Central memory CD8-positive, alpha-beta T cell (primary cell): Measurements from ENCODE around the gene ERI3.
A peak's percentile ranks its signal among the peaks of the same experiment; 100 is the strongest.

Experiments used
- ATAC-seq: fragments of 150-1000 bp; cut with Tn5 transposase; replicated peaks from 2 replicates; pipeline ENCODE4 v1.10.0; 2022; ENCODE audit warnings: mild to moderate bottlenecking, moderate FRiP score, moderate number of reproducible peaks; ENCODE audit not compliant: poor library complexity, severe bottlenecking; ENCODE audit errors: extremely low read depth
- DNase-seq, 2 donors: peaks; one replicate each; pipeline ENCODE4 v3.0.0; 2021; ENCODE audit warnings: low spot score in 2 of 2
- H3K27ac Mint-ChIP-seq: one replicate; pipeline ENCODE4 v1.8.0; 2022; ENCODE audit warnings: low read depth, mild to moderate bottlenecking, moderate library complexity, mixed read lengths
- H3K27me3 Mint-ChIP-seq: one replicate; pipeline ENCODE4 v1.8.0; 2022; ENCODE audit warnings: mixed read lengths
- H3K36me3 Mint-ChIP-seq: one replicate; pipeline ENCODE4 v1.8.0; 2022; ENCODE audit warnings: mild to moderate bottlenecking, moderate library complexity, mixed read lengths; ENCODE audit not compliant: insufficient read depth
- H3K4me1 Mint-ChIP-seq: one replicate; pipeline ENCODE4 v1.8.0; 2022; ENCODE audit warnings: mixed read lengths
- H3K4me3 Mint-ChIP-seq: one replicate; pipeline ENCODE4 v1.8.0; 2022; ENCODE audit warnings: mild to moderate bottlenecking, moderate library complexity, mixed read lengths
- H3K9me3 Mint-ChIP-seq: one replicate; pipeline ENCODE4 v1.8.0; 2022; ENCODE audit warnings: mixed read lengths

ERI3 gene

GRCh38 chr1:44302541-44302940 lies 52.5 kb downstream of the ERI3 start:
- ATAC-seq (no peak), DNase-seq (no peak)
- no peaks in the 10 kb centered on the region for H3K27me3 Mint-ChIP-seq
- H3K9me3 Mint-ChIP-seq = no peaks in the 10 kb centered on the region
- H3K4me1 Mint-ChIP-seq = no peaks in the 10 kb centered on the region
- H3K36me3 Mint-ChIP-seq = peaks cover 12% of the 10 kb centered on the region
- H3K27ac Mint-ChIP-seq = no peak overlapping the region
- no peak overlapping the region for H3K4me3 Mint-ChIP-seq

- Mint-ChIP-seq H3K27me3 (no peaks in the 10 kb centered on the region), H3K4me1 (no peaks in the 10 kb centered on the region), H3K4me3 (no peak overlapping the region), H3K27ac (no peak overlapping the region), H3K36me3 (peaks cover 12% of the 10 kb centered on the region), H3K9me3 (no peaks in the 10 kb centered on the region)
- no peak for ATAC-seq
- no peak for DNase-seq
These were observed 53.6 kb downstream of the ERI3 start for GRCh38 chr1:44301442-44301841.

GRCh38 chr1:44300852-44301251 lies 54.2 kb downstream of the ERI3 start:
- ATAC-seq = no peak

GRCh38 chr1:44297695-44298400 lies 57.2 kb downstream of the ERI3 start:
- DNase-seq = no peak
- Mint-ChIP-seq H3K27ac (no peak overlapping the region), H3K4me1 (no peaks in the 10 kb centered on the region), H3K4me3 (no peak overlapping the region), H3K36me3 (peaks cover 6% of the 10 kb centered on the region), H3K27me3 (no peaks in the 10 kb centered on the region), H3K9me3 (no peaks in the 10 kb centered on the region)
- no peak for ATAC-seq

More at GRCh38 chr1:44300852-44301251, 54.2 kb downstream of the ERI3 start:
- Mint-ChIP-seq H3K4me1 (no peaks in the 10 kb centered on the region), H3K4me3 (no peak overlapping the region), H3K9me3 (no peaks in the 10 kb centered on the region), H3K27ac (no peak overlapping the region), H3K36me3 (peaks cover 12% of the 10 kb centered on the region), H3K27me3 (no peaks in the 10 kb centered on the region)
- DNase-seq = no peak

GRCh38 chr1:44296806-44297205 lies 58.3 kb downstream of the ERI3 start:
- ATAC-seq = no peak
- H3K36me3 Mint-ChIP-seq = peaks cover 6% of the 10 kb centered on the region
- no peak overlapping the region for H3K27ac Mint-ChIP-seq

GRCh38 chr1:44296086-44296485 lies 59.0 kb downstream of the ERI3 start:
- no peak overlapping the region for H3K27ac Mint-ChIP-seq
- ATAC-seq (no peak), DNase-seq (no peak)
- peaks cover 8% of the 10 kb centered on the region for H3K36me3 Mint-ChIP-seq
- no peaks in the 10 kb centered on the region for H3K4me1 Mint-ChIP-seq
- no peak overlapping the region for H3K4me3 Mint-ChIP-seq
- no peaks in the 10 kb centered on the region for H3K27me3 Mint-ChIP-seq
- no peaks in the 10 kb centered on the region for H3K9me3 Mint-ChIP-seq

More at GRCh38 chr1:44296806-44297205, 58.3 kb downstream of the ERI3 start:
- Mint-ChIP-seq H3K9me3 (no peaks in the 10 kb centered on the region), H3K4me1 (no peaks in the 10 kb centered on the region), H3K4me3 (no peak overlapping the region), H3K27me3 (no peaks in the 10 kb centered on the region)
- no peak for DNase-seq

GRCh38 chr1:44294588-44295007 lies 60.5 kb downstream of the ERI3 start:
- Mint-ChIP-seq H3K9me3 (no peaks in the 10 kb centered on the region), H3K4me3 (no peak overlapping the region), H3K36me3 (peaks cover 6% of the 10 kb centered on the region), H3K27ac (no peak overlapping the region), H3K27me3 (no peaks in the 10 kb centered on the region), H3K4me1 (no peaks in the 10 kb centered on the region)
- DNase-seq (no peak), ATAC-seq (no peak)

GRCh38 chr1:44293761-44294315 lies 61.2 kb downstream of the ERI3 start:
- H3K36me3 Mint-ChIP-seq = peaks cover 6% of the 10 kb centered on the region
- ATAC-seq (no peak), DNase-seq (no peak)
- H3K4me3 Mint-ChIP-seq = no peak overlapping the region
- no peaks in the 10 kb centered on the region for H3K4me1 Mint-ChIP-seq
- no peak overlapping the region for H3K27ac Mint-ChIP-seq
- H3K27me3 Mint-ChIP-seq = no peaks in the 10 kb centered on the region
- no peaks in the 10 kb centered on the region for H3K9me3 Mint-ChIP-seq

- H3K36me3 Mint-ChIP-seq = peaks cover 4% of the 10 kb centered on the region
- no peak for DNase-seq
- H3K4me3 Mint-ChIP-seq = no peak overlapping the region
- no peaks in the 10 kb centered on the region for H3K9me3 Mint-ChIP-seq
- H3K27ac Mint-ChIP-seq = no peak overlapping the region
- H3K4me1 Mint-ChIP-seq = no peaks in the 10 kb centered on the region
- no peaks in the 10 kb centered on the region for H3K27me3 Mint-ChIP-seq
- no peak for ATAC-seq
These were observed 62.4 kb downstream of the ERI3 start for GRCh38 chr1:44292651-44293050.

- H3K27me3 Mint-ChIP-seq = no peaks in the 10 kb centered on the region
- H3K27ac Mint-ChIP-seq = no peak overlapping the region
- H3K9me3 Mint-ChIP-seq = no peaks in the 10 kb centered on the region
- no peak for DNase-seq
- H3K4me3 Mint-ChIP-seq = no peak overlapping the region
- peaks cover 4% of the 10 kb centered on the region for H3K36me3 Mint-ChIP-seq
- no peaks in the 10 kb centered on the region for H3K4me1 Mint-ChIP-seq
- no peak for ATAC-seq
These were observed 64.6 kb downstream of the ERI3 start for GRCh38 chr1:44290250-44291094.

- peaks cover 3% of the 10 kb centered on the region for H3K36me3 Mint-ChIP-seq
- H3K27me3 Mint-ChIP-seq = no peaks in the 10 kb centered on the region
- ATAC-seq = no peak
- no peak for DNase-seq
- H3K27ac Mint-ChIP-seq = no peak overlapping the region
- no peaks in the 10 kb centered on the region for H3K9me3 Mint-ChIP-seq
- H3K4me3 Mint-ChIP-seq = no peak overlapping the region
- no peaks in the 10 kb centered on the region for H3K4me1 Mint-ChIP-seq
These were observed 65.5 kb downstream of the ERI3 start for GRCh38 chr1:44289530-44289929.

- H3K27ac Mint-ChIP-seq = no peak overlapping the region
- ATAC-seq (no peak), DNase-seq (no peak)
- H3K27me3 Mint-ChIP-seq = no peaks in the 10 kb centered on the region
- H3K36me3 Mint-ChIP-seq = peaks cover 5% of the 10 kb centered on the region
- no peaks in the 10 kb centered on the region for H3K4me1 Mint-ChIP-seq
- H3K9me3 Mint-ChIP-seq = no peaks in the 10 kb centered on the region
- H3K4me3 Mint-ChIP-seq = no peak overlapping the region
These were observed 66.2 kb downstream of the ERI3 start for GRCh38 chr1:44288883-44289282.

- no peaks in the 10 kb centered on the region for H3K4me1 Mint-ChIP-seq
- DNase-seq (no peak), ATAC-seq (no peak)
- no peaks in the 10 kb centered on the region for H3K27me3 Mint-ChIP-seq
- no peaks in the 10 kb centered on the region for H3K9me3 Mint-ChIP-seq
- H3K4me3 Mint-ChIP-seq = no peak overlapping the region
- peak overlapping the region; percentile 75 for H3K27ac Mint-ChIP-seq
- peaks cover 9% of the 10 kb centered on the region for H3K36me3 Mint-ChIP-seq
These were observed 70.9 kb downstream of the ERI3 start for GRCh38 chr1:44284184-44284583.
